Central memory CD4-positive, alpha-beta T cell (primary cell): Measurements from ENCODE around the gene PTRHD1.
A peak's percentile ranks its signal among the peaks of the same experiment; 100 is the strongest.
"Not testable (repeated sequence)": the region's sequence is repeated elsewhere in the genome, so short reads cannot be mapped to it uniquely, and the experiment has no call there.

ENCODE experiments used
- DNase-seq: peaks from one replicate; pipeline ENCODE4 v3.0.0; 2022
- total RNA-seq, 3 experiments: gene quantifications; one replicate each; lab custom pipeline; 2026; lab: John Stamatoyannopoulos, UW

Gene PTRHD1
- 5.6 to 10.7 (median 6.6) reads per million in 3 experiments for total RNA-seq

GRCh38 chr2:24792874-24793760 is at the start of gene PTRHD1, which contains the start of gene CENPO:
Gene PTRHD1, minus strand, starts transcription at chr2:24793391. Its CDS starts 14 bp downstream, at chr2:24793377.
Gene CENPO, plus strand, starts transcription at chr2:24793425. Its CDS starts 495 bp downstream, at chr2:24793920.
- DNase-seq = peak; percentile 97

- no peak for DNase-seq
Measured at GRCh38 chr2:24842081-24843050, 49.2 kb upstream of the PTRHD1 start.

- DNase-seq = no peak
Measured at GRCh38 chr2:24840962-24841945, 48.1 kb upstream of the PTRHD1 start.

- no peak for DNase-seq
Measured at GRCh38 chr2:24840164-24840869, 47.1 kb upstream of the PTRHD1 start.

- DNase-seq = no peak
Measured at GRCh38 chr2:24839729-24840128, 46.5 kb upstream of the PTRHD1 start.

- DNase-seq = no peak
Measured at GRCh38 chr2:24838541-24838940, 45.4 kb upstream of the PTRHD1 start.

- no peak for DNase-seq
Measured at GRCh38 chr2:24837996-24838513, 44.9 kb upstream of the PTRHD1 start.

- DNase-seq = no peak
Measured at GRCh38 chr2:24836706-24837105, 43.5 kb upstream of the PTRHD1 start.

GRCh38 chr2:24836206-24836605 is 43.0 kb upstream of the PTRHD1 start:
- no peak for DNase-seq

- DNase-seq = not testable (repeated sequence)
Measured at GRCh38 chr2:24835411-24835810, 42.2 kb upstream of the PTRHD1 start.

- DNase-seq = no peak
Measured at GRCh38 chr2:24834733-24835395, 41.7 kb upstream of the PTRHD1 start.

GRCh38 chr2:24833821-24834732 is 40.9 kb upstream of the PTRHD1 start:
- DNase-seq = no peak

- DNase-seq = no peak
Measured at GRCh38 chr2:24832931-24833701, 39.9 kb upstream of the PTRHD1 start.

- no peak for DNase-seq
Measured at GRCh38 chr2:24832521-24832920, 39.3 kb upstream of the PTRHD1 start.

- DNase-seq = no peak
Measured at GRCh38 chr2:24832073-24832461, 38.9 kb upstream of the PTRHD1 start.

- no peak for DNase-seq
Measured at GRCh38 chr2:24831221-24832072, 38.3 kb upstream of the PTRHD1 start.

- no peak for DNase-seq
Measured at GRCh38 chr2:24830786-24831185, 37.6 kb upstream of the PTRHD1 start.

- DNase-seq = no peak
Measured at GRCh38 chr2:24830351-24830750, 37.2 kb upstream of the PTRHD1 start.
